ENCODE results near the gene FXYD3.

FXYD3 gene

GRCh38 chr19:35081201-35081600, 34.4 kb upstream of the FXYD3 start:
- no peaks in the 10 kb centered on the region for H3K36me3 ChIP-seq
- no peak overlapping the region for H3K4me3 ChIP-seq
- TF ChIP-seq CTCF (IDR thresholded peaks at IDR 0.05): no peak
- H3K27me3 ChIP-seq: peaks cover 0 to 24% of the 10 kb centered on the region in 2 donors
- no peaks in the 10 kb centered on the region for H3K9me3 ChIP-seq
- DNase-seq: no peak
- intact Hi-C loops (cut with DNase I; ENCODE audit: low total_unique reads): no loop called here
- no peaks in the 10 kb centered on the region for H3K4me1 ChIP-seq
- H3K27ac ChIP-seq: no peak overlapping the region

GRCh38 chr19:35083691-35084508, 31.7 kb upstream of the FXYD3 start:
- no peak for TF ChIP-seq CTCF (IDR thresholded peaks at IDR 0.05)
- Histone ChIP-seq H3K9me3 (no peaks in the 10 kb centered on the region), H3K27me3 (peaks cover 0 to 36% of the 10 kb centered on the region in 2 donors), H3K36me3 (no peaks in the 10 kb centered on the region), H3K4me1 (no peaks in the 10 kb centered on the region), H3K27ac (no peak overlapping the region), H3K4me3 (no peak overlapping the region)
- DNase-seq: no peak
- intact Hi-C loops (cut with DNase I; ENCODE audit: low total_unique reads): no loop called here

- Histone ChIP-seq H3K27ac (no peak overlapping the region), H3K9me3 (no peaks in the 10 kb centered on the region), H3K27me3 (peaks cover 0 to 40% of the 10 kb centered on the region in 2 donors), H3K36me3 (no peaks in the 10 kb centered on the region), H3K4me3 (no peak overlapping the region), H3K4me1 (no peaks in the 10 kb centered on the region)
- intact Hi-C loops (cut with DNase I; ENCODE audit: low total_unique reads): no loop called here
- no peak for DNase-seq
- TF ChIP-seq CTCF (IDR thresholded peaks at IDR 0.05): no peak
Observed at GRCh38 chr19:35084509-35084762, 31.2 kb upstream of the FXYD3 start.

- Histone ChIP-seq H3K9me3 (no peaks in the 10 kb centered on the region), H3K4me1 (peaks cover 0 to 7% (median 3%) of the 10 kb centered on the region in 4 donors), H3K27ac (no peak overlapping the region), H3K36me3 (no peaks in the 10 kb centered on the region), H3K4me3 (no peak overlapping the region), H3K27me3 (peaks cover 0 to 47% of the 10 kb centered on the region in 2 donors)
- no peak for DNase-seq
- intact Hi-C loops (cut with DNase I; ENCODE audit: low total_unique reads): no loop called here
- no peak for TF ChIP-seq CTCF (IDR thresholded peaks at IDR 0.05)
Observed at GRCh38 chr19:35085947-35086346, 29.7 kb upstream of the FXYD3 start.

- no peak for TF ChIP-seq CTCF (IDR thresholded peaks at IDR 0.05)
- no peak for DNase-seq
Observed at GRCh38 chr19:35086455-35086854, 29.2 kb upstream of the FXYD3 start.

More at GRCh38 chr19:35086455-35086854, 29.2 kb upstream of the FXYD3 start:
- no peaks in the 10 kb centered on the region for H3K9me3 ChIP-seq
- no peak overlapping the region for H3K27ac ChIP-seq
- peaks cover 0 to 52% of the 10 kb centered on the region in 2 donors for H3K27me3 ChIP-seq
- no peaks in the 10 kb centered on the region for H3K36me3 ChIP-seq
- peaks cover 0 to 7% (median 3%) of the 10 kb centered on the region in 4 donors for H3K4me1 ChIP-seq
- intact Hi-C loops (cut with DNase I; ENCODE audit: low total_unique reads): no loop called here
- no peak overlapping the region for H3K4me3 ChIP-seq

Measured in tibial artery (tissue), 4 donors.